SJSA1 (cell line): Measurements from ENCODE around the gene LHPP. TPM values are rescaled to one million over a fixed set of nuclear protein-coding genes. Genes with fewer than 3 reads are reported as not detected.

ENCODE experiments used
- DNase-seq, 2 experiments: peaks; one replicate each; pipeline ENCODE4 v3.0.0-alpha.2; 2015 to 2020; ENCODE audit warnings: low spot score in 2 of 2, low read depth in 1 of 2
- H3K27ac ChIP-seq: fragments of 250-450 bp; sonication (Bioruptor Pico); 2 replicates; pipeline ENCODE4 v1.5.1; 2020; ENCODE audit warnings: mild to moderate bottlenecking, moderate library complexity
- H3K27me3 ChIP-seq: fragments of 250-450 bp; sonication (Bioruptor Pico); replicated peaks from 2 replicates; pipeline ENCODE4 v1.5.1; 2020; ENCODE audit warnings: mild to moderate bottlenecking, moderate library complexity
- H3K36me3 ChIP-seq: fragments of 250-450 bp; sonication (Bioruptor Pico); 2 replicates; pipeline ENCODE4 v1.5.1; 2020; ENCODE audit warnings: mild to moderate bottlenecking
- H3K4me1 ChIP-seq: fragments of 250-450 bp; sonication (Bioruptor Pico); replicated peaks from 2 replicates; pipeline ENCODE4 v1.6.1; 2021; ENCODE audit warnings: mild to moderate bottlenecking
- H3K4me3 ChIP-seq: fragments of 250-450 bp; sonication (Bioruptor Pico); 2 replicates; pipeline ENCODE4 v1.5.1; 2020; ENCODE audit warnings: mild to moderate bottlenecking
- H3K9me3 ChIP-seq: fragments of 250-450 bp; sonication (Bioruptor Pico); replicated peaks from 2 replicates; pipeline ENCODE4 v1.5.1; 2020; ENCODE audit warnings: mild to moderate bottlenecking
- total RNA-seq: library from RNA; depleted of rRNA; stranded (reverse); fragments of >200 nt; shearing (Covaris generic); gene quantifications from 2 replicates; pipeline ENCODE4 v1.2.3, GENCODE V29; 2014

LHPP gene
- total RNA-seq, 1 experiment from 2014 or later: 8.8 TPM

- no peak for DNase-seq
- H3K27ac ChIP-seq: no peak overlapping the region
- peaks cover 7% of the 10 kb centered on the region; the same call in 1 of the 2 replicates for H3K4me1 ChIP-seq
Measured at GRCh38 chr10:124653811-124654651, 192.4 kb downstream of the LHPP start.

GRCh38 chr10:124654686-124655085 is 193.1 kb downstream of the LHPP start:
- Histone ChIP-seq H3K27me3 (no peaks in the 10 kb centered on the region), H3K27ac (no peak overlapping the region), H3K4me1 (peaks cover 7% of the 10 kb centered on the region; the same call in 1 of the 2 replicates), H3K4me3 (no peak overlapping the region), H3K36me3 (no peaks in the 10 kb centered on the region), H3K9me3 (no peaks in the 10 kb centered on the region)
- DNase-seq: no peak

More at GRCh38 chr10:124653811-124654651, 192.4 kb downstream of the LHPP start:
- no peak overlapping the region for H3K4me3 ChIP-seq
- H3K9me3 ChIP-seq: no peaks in the 10 kb centered on the region
- H3K36me3 ChIP-seq: no peaks in the 10 kb centered on the region
- H3K27me3 ChIP-seq: no peaks in the 10 kb centered on the region

- no peaks in the 10 kb centered on the region for H3K27me3 ChIP-seq
- no peaks in the 10 kb centered on the region for H3K36me3 ChIP-seq
- H3K9me3 ChIP-seq: no peaks in the 10 kb centered on the region
- DNase-seq: no peak
- H3K27ac ChIP-seq: no peak overlapping the region
- H3K4me3 ChIP-seq: no peak overlapping the region
- H3K4me1 ChIP-seq: peaks cover 7% of the 10 kb centered on the region; the same call in 1 of the 2 replicates
Measured at GRCh38 chr10:124655191-124656112, 193.8 kb downstream of the LHPP start.

GRCh38 chr10:124656113-124656490 is 194.5 kb downstream of the LHPP start:
- no peaks in the 10 kb centered on the region for H3K9me3 ChIP-seq
- no peak overlapping the region for H3K4me3 ChIP-seq
- no peak for DNase-seq
- no peak overlapping the region for H3K27ac ChIP-seq
- H3K27me3 ChIP-seq: no peaks in the 10 kb centered on the region
- peaks cover under 1% of the 10 kb centered on the region; the same call in 1 of the 2 replicates for H3K4me1 ChIP-seq
- no peaks in the 10 kb centered on the region for H3K36me3 ChIP-seq

- no peak for DNase-seq
- H3K27me3 ChIP-seq: no peaks in the 10 kb centered on the region
Measured at GRCh38 chr10:124656541-124656940, 194.9 kb downstream of the LHPP start.

GRCh38 chr10:124657806-124658205 is 196.2 kb downstream of the LHPP start:
- Histone ChIP-seq H3K27ac (no peak overlapping the region), H3K9me3 (no peaks in the 10 kb centered on the region), H3K27me3 (no peaks in the 10 kb centered on the region), H3K4me1 (no peaks in the 10 kb centered on the region), H3K4me3 (no peak overlapping the region), H3K36me3 (no peaks in the 10 kb centered on the region)
- DNase-seq: no peak

More at GRCh38 chr10:124656541-124656940, 194.9 kb downstream of the LHPP start:
- H3K27ac ChIP-seq: no peak overlapping the region
- H3K9me3 ChIP-seq: no peaks in the 10 kb centered on the region
- H3K4me1 ChIP-seq: no peaks in the 10 kb centered on the region
- no peak overlapping the region for H3K4me3 ChIP-seq
- no peaks in the 10 kb centered on the region for H3K36me3 ChIP-seq

- no peak overlapping the region for H3K4me3 ChIP-seq
- no peaks in the 10 kb centered on the region for H3K36me3 ChIP-seq
- H3K27ac ChIP-seq: no peak overlapping the region
- no peaks in the 10 kb centered on the region for H3K4me1 ChIP-seq
- no peaks in the 10 kb centered on the region for H3K9me3 ChIP-seq
- DNase-seq: no peak
- H3K27me3 ChIP-seq: no peaks in the 10 kb centered on the region
Measured at GRCh38 chr10:124658591-124659242, 197.1 kb downstream of the LHPP start.

GRCh38 chr10:124659380-124659779 is 197.8 kb downstream of the LHPP start:
- Histone ChIP-seq H3K27ac (no peak overlapping the region), H3K4me3 (no peak overlapping the region), H3K9me3 (no peaks in the 10 kb centered on the region), H3K27me3 (no peaks in the 10 kb centered on the region), H3K36me3 (no peaks in the 10 kb centered on the region), H3K4me1 (no peaks in the 10 kb centered on the region)
- no peak for DNase-seq

- no peak overlapping the region for H3K4me3 ChIP-seq
- peaks cover 5% of the 10 kb centered on the region for H3K4me1 ChIP-seq
- no peaks in the 10 kb centered on the region for H3K27me3 ChIP-seq
- H3K9me3 ChIP-seq: no peaks in the 10 kb centered on the region
- H3K36me3 ChIP-seq: no peaks in the 10 kb centered on the region
- no peak overlapping the region for H3K27ac ChIP-seq
- DNase-seq: no peak
Measured at GRCh38 chr10:124660404-124661125, 198.9 kb downstream of the LHPP start.

- no peak overlapping the region for H3K4me3 ChIP-seq
- no peak overlapping the region for H3K27ac ChIP-seq
- no peaks in the 10 kb centered on the region for H3K9me3 ChIP-seq
- H3K36me3 ChIP-seq: no peaks in the 10 kb centered on the region
- no peak for DNase-seq
- H3K4me1 ChIP-seq: peaks cover 17% of the 10 kb centered on the region
- no peaks in the 10 kb centered on the region for H3K27me3 ChIP-seq
Measured at GRCh38 chr10:124661660-124662180, 200.1 kb downstream of the LHPP start.

- Histone ChIP-seq H3K36me3 (no peaks in the 10 kb centered on the region), H3K9me3 (no peaks in the 10 kb centered on the region), H3K4me1 (peaks cover 17% of the 10 kb centered on the region), H3K27ac (no peak overlapping the region), H3K27me3 (no peaks in the 10 kb centered on the region), H3K4me3 (no peak overlapping the region)
- no peak for DNase-seq
Measured at GRCh38 chr10:124663228-124663627, 201.6 kb downstream of the LHPP start.
